Urothelium cell line (cell line): ENCODE measurements around the gene GULP1.
"Not testable (repeated sequence)": the region's sequence is repeated elsewhere in the genome, so short reads cannot be mapped to it uniquely, and the experiment has no call there.

Experiments used
- DNase-seq: peaks from one replicate; pipeline ENCODE4 v3.0.0; 2011; ENCODE audit warnings: low spot score, mixed read lengths
- FAIRE-seq: peaks from 2 replicates; lab custom pipeline; 2011; peaks lifted over from hg19 to GRCh38; lab: Jason Lieb, UNC

Gene GULP1, protein sequence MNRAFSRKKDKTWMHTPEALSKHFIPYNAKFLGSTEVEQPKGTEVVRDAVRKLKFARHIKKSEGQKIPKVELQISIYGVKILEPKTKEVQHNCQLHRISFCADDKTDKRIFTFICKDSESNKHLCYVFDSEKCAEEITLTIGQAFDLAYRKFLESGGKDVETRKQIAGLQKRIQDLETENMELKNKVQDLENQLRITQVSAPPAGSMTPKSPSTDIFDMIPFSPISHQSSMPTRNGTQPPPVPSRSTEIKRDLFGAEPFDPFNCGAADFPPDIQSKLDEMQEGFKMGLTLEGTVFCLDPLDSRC

DNA sequence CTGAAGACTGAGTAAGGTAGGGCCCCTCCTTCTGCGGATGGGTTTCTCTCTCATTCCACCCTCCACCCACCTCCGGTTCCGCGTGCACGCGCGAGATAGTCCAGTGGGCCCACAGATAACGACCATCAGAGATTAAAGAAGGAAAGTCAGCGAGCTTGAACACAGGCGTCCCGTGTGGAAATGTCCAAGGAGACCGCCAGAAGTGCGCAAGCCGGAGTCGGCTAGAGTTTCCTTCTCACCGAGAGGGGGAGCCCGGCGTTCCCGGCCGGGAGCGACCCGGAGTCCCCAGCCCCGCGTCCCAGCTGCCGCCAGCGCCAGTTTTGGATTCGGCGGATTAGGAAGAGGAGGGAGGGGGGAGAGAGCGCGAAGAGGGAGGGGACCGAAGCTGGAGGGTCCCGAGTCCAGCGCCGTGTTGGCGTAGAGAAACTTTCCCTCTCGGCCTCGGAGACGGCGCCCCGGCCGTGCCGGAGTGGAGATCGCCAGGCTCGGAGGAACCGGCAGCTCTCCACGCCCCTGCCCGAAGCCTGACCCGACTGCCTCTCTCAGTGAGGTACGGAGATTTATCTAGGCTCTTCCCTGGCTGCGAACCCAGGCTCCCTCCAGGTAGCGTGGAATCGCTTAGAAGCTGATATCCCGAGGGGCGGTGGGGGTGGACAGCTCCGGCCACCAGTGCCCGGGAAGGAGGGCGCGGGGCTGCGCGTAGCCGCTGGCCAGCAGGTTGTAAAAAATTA is at the start of gene GULP1:
TSS of gene GULP1 (plus strand) at position 258 of the 731 bp plus-strand sequence. CDS start 185,829 bp downstream, outside the sequence.
- DNase-seq (peak; percentile 41), FAIRE-seq (no peak)

DNA sequence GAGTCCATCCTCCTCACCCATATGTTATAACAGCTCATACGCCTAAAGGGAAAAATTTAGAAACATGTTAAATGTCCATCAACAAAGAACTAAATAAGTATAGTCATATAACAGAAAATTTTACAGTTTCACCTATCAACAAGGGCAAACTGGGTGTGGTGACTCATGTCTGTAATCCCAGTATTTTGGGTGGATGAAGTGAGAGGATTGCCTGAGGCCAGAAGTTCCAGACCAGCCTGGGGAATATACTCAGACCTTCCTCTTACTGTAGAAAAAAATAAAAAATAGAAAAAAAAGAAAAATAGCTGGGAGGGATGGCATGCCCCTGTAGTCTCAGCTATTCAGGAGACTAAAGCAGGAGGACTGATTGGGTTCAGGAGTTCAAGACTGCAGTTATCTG is 48.3 kb upstream of the GULP1 start:
- DNase-seq = no peak
- no peak for FAIRE-seq

GRCh38 chr2:188244383-188244782 is 47.3 kb upstream of the GULP1 start:
- no peak for FAIRE-seq
- DNase-seq = peak; percentile 13

DNA sequence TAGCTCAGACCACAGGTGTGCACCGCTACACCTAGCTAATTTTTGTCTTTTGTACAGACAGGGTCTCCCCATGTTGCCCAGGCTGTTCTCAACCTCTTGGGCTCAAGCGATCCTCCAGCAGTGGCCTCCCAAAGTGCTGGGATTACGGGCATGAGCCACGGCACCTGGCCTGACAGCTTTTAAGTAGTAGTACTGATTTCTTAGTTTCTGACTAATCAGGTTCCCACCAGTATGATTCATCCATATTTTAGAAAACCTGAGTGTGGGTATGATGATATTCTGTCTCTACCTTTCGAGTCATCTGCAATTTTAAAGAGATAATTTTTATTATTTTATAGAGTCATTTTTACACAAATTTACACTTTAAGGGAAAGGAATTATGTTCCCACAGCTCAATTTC is 46.4 kb upstream of the GULP1 start:
- DNase-seq = peak; percentile 5
- no peak for FAIRE-seq

DNA sequence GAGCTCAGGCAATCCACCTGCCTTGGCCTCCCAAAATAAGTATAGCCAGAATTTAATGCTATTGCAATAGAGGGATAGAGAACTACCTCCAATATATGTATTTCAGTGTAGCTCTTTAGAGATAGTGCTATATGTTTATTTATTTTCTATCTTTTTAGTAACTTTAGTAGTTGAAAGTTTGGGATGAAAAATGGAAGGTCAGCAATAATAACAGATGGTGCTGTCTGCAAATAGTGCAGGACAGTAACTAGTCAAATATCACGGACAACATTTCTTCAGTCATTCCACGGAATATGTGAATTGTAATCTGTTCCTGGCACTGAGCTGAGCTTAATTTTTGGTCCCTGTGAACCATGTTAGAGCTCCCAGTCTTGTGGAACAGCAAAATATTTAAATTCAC is 43.2 kb upstream of the GULP1 start:
- FAIRE-seq = no peak
- DNase-seq = no peak

DNA sequence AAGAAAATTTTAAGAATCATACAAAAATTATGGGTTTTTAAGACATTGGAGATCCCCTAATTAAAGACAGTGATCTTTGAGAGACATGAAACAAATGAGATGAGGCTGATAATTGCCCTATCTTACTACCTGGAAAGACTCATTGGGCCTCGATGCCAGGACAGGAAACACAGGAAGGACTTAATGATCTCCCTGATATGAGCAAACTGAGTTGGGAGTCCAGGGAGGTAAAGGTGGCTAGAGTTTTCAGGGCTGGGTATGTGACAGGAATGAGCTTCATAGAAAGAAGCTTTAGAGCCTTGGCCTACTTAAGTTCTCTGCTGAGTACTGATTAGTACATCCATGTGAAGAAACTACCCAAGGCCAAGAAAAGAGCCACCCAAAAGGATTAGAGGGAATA is 40.6 kb upstream of the GULP1 start:
- no peak for FAIRE-seq
- no peak for DNase-seq

GRCh38 chr2:188256420-188256819 is 35.3 kb upstream of the GULP1 start:
- no peak for DNase-seq
- no peak for FAIRE-seq

- FAIRE-seq = no peak
Measured at GRCh38 chr2:188265315-188265714, 26.4 kb upstream of the GULP1 start.

DNA sequence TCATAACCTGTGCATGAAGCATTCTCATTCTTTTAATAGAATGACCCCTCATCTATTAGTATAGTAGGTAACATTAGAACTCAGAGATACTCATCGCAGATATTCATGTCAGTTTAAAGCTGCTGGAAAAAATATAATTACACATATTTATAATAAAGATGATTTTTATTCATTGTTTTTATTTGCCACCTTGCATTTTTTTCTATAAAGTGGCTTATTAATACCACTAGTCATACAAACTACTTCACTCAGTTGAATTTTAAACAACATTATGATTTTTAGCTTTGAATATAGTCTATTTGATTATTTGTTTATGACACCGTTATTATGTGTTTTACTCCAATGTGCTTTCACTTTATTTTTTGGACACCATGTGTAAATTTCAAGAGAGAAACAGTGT is 23.9 kb upstream of the GULP1 start:
- FAIRE-seq (no peak), DNase-seq (no peak)

More at GRCh38 chr2:188265315-188265714, 26.4 kb upstream of the GULP1 start:
- DNase-seq = no peak

- FAIRE-seq = no peak
- no peak for DNase-seq
Measured at GRCh38 chr2:188269004-188269403, 22.7 kb upstream of the GULP1 start.

- no peak for DNase-seq
- no peak for FAIRE-seq
Measured at GRCh38 chr2:188272121-188272520, 19.6 kb upstream of the GULP1 start.

GRCh38 chr2:188274274-188274673 is 17.4 kb upstream of the GULP1 start:
- no peak for DNase-seq
- FAIRE-seq = no peak

GRCh38 chr2:188276255-188276654 is 15.4 kb upstream of the GULP1 start:
- FAIRE-seq (no peak), DNase-seq (no peak)

DNA sequence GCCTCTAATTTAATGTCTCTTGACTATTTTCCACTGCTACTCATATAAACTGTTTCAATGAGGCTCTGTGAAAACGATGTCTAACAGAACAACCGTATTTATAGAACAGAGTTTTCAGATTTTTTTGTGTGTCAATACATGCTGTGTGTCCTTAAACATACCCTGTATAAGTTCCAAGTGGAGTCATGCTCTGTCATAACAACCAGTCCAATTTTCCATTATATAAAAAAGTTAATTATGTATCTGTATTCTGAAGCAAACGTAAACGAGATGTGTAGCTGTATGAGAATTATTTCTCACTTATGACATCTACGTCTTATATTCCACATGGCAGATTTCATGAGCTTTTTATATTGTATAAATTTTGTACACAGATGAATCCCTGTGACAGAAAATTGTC is 13.9 kb upstream of the GULP1 start:
- no peak for DNase-seq
- no peak for FAIRE-seq

- DNase-seq = no peak
- FAIRE-seq = no peak
Measured at GRCh38 chr2:188278388-188279092, 13.1 kb upstream of the GULP1 start.

- FAIRE-seq (no peak), DNase-seq (no peak)
Measured at GRCh38 chr2:188279093-188279445, 12.6 kb upstream of the GULP1 start.

DNA sequence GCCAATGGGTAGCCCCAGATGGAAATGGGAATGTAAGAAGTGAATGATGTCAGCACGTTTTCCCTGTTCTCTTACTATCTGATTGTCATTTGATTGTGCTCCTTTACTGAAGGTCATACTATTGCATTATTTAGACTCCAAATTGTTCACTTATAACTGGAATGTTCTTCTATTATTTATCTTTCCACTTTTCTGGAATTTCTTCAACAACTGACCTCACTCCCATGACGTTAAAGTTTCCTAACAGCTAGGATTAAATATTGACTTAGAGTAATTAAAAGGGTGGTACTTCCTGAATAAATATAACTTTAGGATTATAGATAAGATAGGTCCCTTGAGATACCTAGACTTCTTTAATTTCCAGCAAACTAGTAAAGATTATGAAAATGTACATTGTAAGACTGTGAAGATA is 10.9 kb upstream of the GULP1 start:
- DNase-seq = no peak

DNA sequence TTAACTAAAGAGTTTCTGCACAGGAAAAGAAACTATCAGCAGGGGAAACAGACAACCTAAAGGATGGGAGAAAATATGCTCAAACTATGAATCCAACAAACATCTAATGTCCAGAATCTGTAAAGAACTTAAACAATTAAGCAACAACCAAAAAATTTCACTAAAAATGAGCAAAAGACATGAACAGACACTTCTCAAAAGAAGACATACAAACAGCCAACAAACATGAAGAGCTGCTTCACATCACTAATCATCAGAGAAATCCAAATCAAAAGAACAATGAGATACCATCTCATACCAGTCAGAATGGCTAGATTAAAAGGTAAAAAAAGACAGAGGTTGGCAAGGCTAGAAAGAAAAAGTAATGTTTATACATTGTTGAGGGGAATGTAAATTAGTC is 8.8 kb upstream of the GULP1 start:
- no peak for FAIRE-seq
- DNase-seq = no peak

More for the DNA sequence above, 10.9 kb upstream of the GULP1 start:
- no peak for FAIRE-seq

GRCh38 chr2:188284251-188284650 is 7.4 kb upstream of the GULP1 start:
- FAIRE-seq, DNase-seq: not testable (repeated sequence)

GRCh38 chr2:188285049-188285448 is 6.6 kb upstream of the GULP1 start:
- DNase-seq (no peak), FAIRE-seq (no peak)

GRCh38 chr2:188285774-188286173 is 5.9 kb upstream of the GULP1 start:
- DNase-seq (no peak), FAIRE-seq (no peak)

GRCh38 chr2:188291142-188291616 is 495 bp upstream of the GULP1 start:
- FAIRE-seq (no peak), DNase-seq (no peak)
